ENCODE data around the gene LRRC36.

LRRC36 gene

GRCh38 chr16:67428146-67428731 lies 101.6 kb downstream of the LRRC36 start:
- no peaks in the 10 kb centered on the region for H4K20me1 ChIP-seq (ENCODE audit: control insufficient read depth, insufficient read depth, low read depth, low read length)
- H3K4me1 ChIP-seq (ENCODE audit: control insufficient read depth, low read length): peaks cover 14% of the 10 kb centered on the region
- no peaks in the 10 kb centered on the region for H3K9me3 ChIP-seq (ENCODE audit: control insufficient read depth, insufficient read depth, low read length)
- H3F3A ChIP-seq (ENCODE audit: control insufficient read depth, insufficient read depth): no peaks in the 10 kb centered on the region
- no peak overlapping the region for H3K27ac ChIP-seq (ENCODE audit: low read depth, low read length)
- no peaks in the 10 kb centered on the region for H3K9me2 ChIP-seq (replicated peaks; ENCODE audit: control insufficient read depth, low read length)
- no peak overlapping the region for H3K4me3 ChIP-seq (ENCODE audit: low read length)
- no peaks in the 10 kb centered on the region for H3K79me2 ChIP-seq (ENCODE audit: control insufficient read depth, low read length)
- peaks cover 57% of the 10 kb centered on the region for H3K27me3 ChIP-seq (ENCODE audit: control insufficient read depth, low read length)
- TF ChIP-seq CTCF (IDR thresholded peaks at IDR 0.05; ENCODE audit: low read depth, low read length, poor library complexity, severe bottlenecking) (peak; percentile 86), EZH2phosphoT487 (IDR thresholded peaks at IDR 0.05; ENCODE audit: borderline replicate concordance, low read length) (no peak)
- no peak overlapping the region for H3K4me2 ChIP-seq (ENCODE audit: low read length)
- H3K36me3 ChIP-seq (ENCODE audit: control insufficient read depth, low read length): no peaks in the 10 kb centered on the region

GRCh38 chr16:67429053-67429798 lies 102.6 kb downstream of the LRRC36 start:
- H3K9me2 ChIP-seq (replicated peaks; ENCODE audit: control insufficient read depth, low read length): no peaks in the 10 kb centered on the region
- TF ChIP-seq CTCF (IDR thresholded peaks at IDR 0.05; ENCODE audit: low read depth, low read length, poor library complexity, severe bottlenecking) (no peak), EZH2phosphoT487 (IDR thresholded peaks at IDR 0.05; ENCODE audit: borderline replicate concordance, low read length) (no peak)
- peaks cover 53% of the 10 kb centered on the region for H3K27me3 ChIP-seq (ENCODE audit: control insufficient read depth, low read length)
- no peak overlapping the region for H3K27ac ChIP-seq (ENCODE audit: low read depth, low read length)
- no peak overlapping the region for H3K4me3 ChIP-seq (ENCODE audit: low read length)
- no peaks in the 10 kb centered on the region for H3K79me2 ChIP-seq (ENCODE audit: control insufficient read depth, low read length)
- H3K36me3 ChIP-seq (ENCODE audit: control insufficient read depth, low read length): no peaks in the 10 kb centered on the region
- no peaks in the 10 kb centered on the region for H3K9me3 ChIP-seq (ENCODE audit: control insufficient read depth, insufficient read depth, low read length)
- peaks cover 11% of the 10 kb centered on the region for H3K4me1 ChIP-seq (ENCODE audit: control insufficient read depth, low read length)
- no peaks in the 10 kb centered on the region for H4K20me1 ChIP-seq (ENCODE audit: control insufficient read depth, insufficient read depth, low read depth, low read length)
- H3F3A ChIP-seq (ENCODE audit: control insufficient read depth, insufficient read depth): no peaks in the 10 kb centered on the region
- no peak overlapping the region for H3K4me2 ChIP-seq (ENCODE audit: low read length)

- H3K27me3 ChIP-seq (ENCODE audit: control insufficient read depth, low read length): peaks cover 50% of the 10 kb centered on the region
- H4K20me1 ChIP-seq (ENCODE audit: control insufficient read depth, insufficient read depth, low read depth, low read length): no peaks in the 10 kb centered on the region
- no peaks in the 10 kb centered on the region for H3F3A ChIP-seq (ENCODE audit: control insufficient read depth, insufficient read depth)
- H3K4me3 ChIP-seq (ENCODE audit: low read length): peak overlapping the region; percentile 67
- no peaks in the 10 kb centered on the region for H3K9me3 ChIP-seq (ENCODE audit: control insufficient read depth, insufficient read depth, low read length)
- H3K79me2 ChIP-seq (ENCODE audit: control insufficient read depth, low read length): no peaks in the 10 kb centered on the region
- no peaks in the 10 kb centered on the region for H3K36me3 ChIP-seq (ENCODE audit: control insufficient read depth, low read length)
- peak overlapping the region; percentile 66 for H3K4me2 ChIP-seq (ENCODE audit: low read length)
- H3K27ac ChIP-seq (ENCODE audit: low read depth, low read length): no peak overlapping the region
- H3K4me1 ChIP-seq (ENCODE audit: control insufficient read depth, low read length): peaks cover 9% of the 10 kb centered on the region
- no peaks in the 10 kb centered on the region for H3K9me2 ChIP-seq (replicated peaks; ENCODE audit: control insufficient read depth, low read length)
- TF ChIP-seq CTCF (IDR thresholded peaks at IDR 0.05; ENCODE audit: low read depth, low read length, poor library complexity, severe bottlenecking) (no peak), EZH2phosphoT487 (IDR thresholded peaks at IDR 0.05; ENCODE audit: borderline replicate concordance, low read length) (no peak)
Measured at GRCh38 chr16:67429799-67430503, 103.3 kb downstream of the LRRC36 start.
